IMR-90 (cell line): ENCODE measurements around the gene NBEAL1.

Experiments used
- BHLHE40 ChIP-seq: fragments of 150-350 bp; IDR thresholded peaks from 2 replicates; pipeline ENCODE4 v1.6.1; 2016; ENCODE audit warnings: mild to moderate bottlenecking, low read depth, low read length
- CEBPB ChIP-seq: IDR thresholded peaks from 2 replicates; pipeline ENCODE4 v1.6.1; 2012; ENCODE audit warnings: low read depth, low read length, improper control_type of control experiment
- CTCF ChIP-seq: conservative IDR thresholded peaks from 2 replicates; pipeline ENCODE4 v1.5.1; 2012; ENCODE audit warnings: mild to moderate bottlenecking, low read depth, low read length, improper control_type of control experiment
- MAZ ChIP-seq: IDR thresholded peaks from 2 replicates; pipeline ENCODE4 v1.6.1; 2012; ENCODE audit warnings: low read depth, mild to moderate bottlenecking, low read length, improper control_type of control experiment, moderate library complexity, borderline replicate concordance
- MXI1 ChIP-seq: IDR thresholded peaks from 2 replicates; pipeline ENCODE4 v1.6.1; 2012; ENCODE audit warnings: low read depth, mild to moderate bottlenecking, low read length, moderate library complexity, borderline replicate concordance
- POLR2A ChIP-seq: IDR thresholded peaks from 2 replicates; pipeline ENCODE4 v1.6.1; 2012; ENCODE audit warnings: mild to moderate bottlenecking, low read depth, low read length
- RCOR1 ChIP-seq: IDR thresholded peaks from 2 replicates; pipeline ENCODE4 v1.6.1; 2012; ENCODE audit warnings: mild to moderate bottlenecking, low read length, improper control_type of control experiment; ENCODE audit not compliant: insufficient replicate concordance

DNA sequence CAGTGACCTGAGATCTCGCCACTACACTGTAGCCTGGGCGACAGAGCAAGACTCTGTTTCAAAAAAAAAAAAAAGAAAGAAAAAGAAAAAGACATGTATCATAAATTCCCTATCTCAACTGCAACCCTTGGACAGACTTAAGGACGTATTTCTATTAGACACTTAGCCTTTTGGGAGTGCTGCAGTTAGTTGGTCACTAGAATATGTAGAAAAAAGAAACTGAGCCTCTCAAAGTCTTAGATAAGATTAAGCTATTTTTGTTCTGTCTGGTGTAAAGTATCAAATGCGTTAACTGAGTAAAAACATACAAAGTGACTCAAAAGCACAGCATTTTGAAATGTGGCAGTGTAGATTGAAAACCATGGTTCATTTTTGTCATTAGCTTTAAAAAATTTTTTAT, 7.3 kb downstream of the NBEAL1 start:
- TF ChIP-seq MAZ (no peak), CTCF (no peak), CEBPB (no peak), POLR2A (no peak), MXI1 (no peak), BHLHE40 (no peak), RCOR1 (no peak)
